ENCODE results near the gene DHRS1. TPM values are rescaled to one million over a fixed set of nuclear protein-coding genes. Genes with fewer than 3 reads are reported as not detected.

Gene DHRS1
- polyA plus RNA-seq (ENCODE audit: insufficient read length) = 15.0 TPM

DNA sequence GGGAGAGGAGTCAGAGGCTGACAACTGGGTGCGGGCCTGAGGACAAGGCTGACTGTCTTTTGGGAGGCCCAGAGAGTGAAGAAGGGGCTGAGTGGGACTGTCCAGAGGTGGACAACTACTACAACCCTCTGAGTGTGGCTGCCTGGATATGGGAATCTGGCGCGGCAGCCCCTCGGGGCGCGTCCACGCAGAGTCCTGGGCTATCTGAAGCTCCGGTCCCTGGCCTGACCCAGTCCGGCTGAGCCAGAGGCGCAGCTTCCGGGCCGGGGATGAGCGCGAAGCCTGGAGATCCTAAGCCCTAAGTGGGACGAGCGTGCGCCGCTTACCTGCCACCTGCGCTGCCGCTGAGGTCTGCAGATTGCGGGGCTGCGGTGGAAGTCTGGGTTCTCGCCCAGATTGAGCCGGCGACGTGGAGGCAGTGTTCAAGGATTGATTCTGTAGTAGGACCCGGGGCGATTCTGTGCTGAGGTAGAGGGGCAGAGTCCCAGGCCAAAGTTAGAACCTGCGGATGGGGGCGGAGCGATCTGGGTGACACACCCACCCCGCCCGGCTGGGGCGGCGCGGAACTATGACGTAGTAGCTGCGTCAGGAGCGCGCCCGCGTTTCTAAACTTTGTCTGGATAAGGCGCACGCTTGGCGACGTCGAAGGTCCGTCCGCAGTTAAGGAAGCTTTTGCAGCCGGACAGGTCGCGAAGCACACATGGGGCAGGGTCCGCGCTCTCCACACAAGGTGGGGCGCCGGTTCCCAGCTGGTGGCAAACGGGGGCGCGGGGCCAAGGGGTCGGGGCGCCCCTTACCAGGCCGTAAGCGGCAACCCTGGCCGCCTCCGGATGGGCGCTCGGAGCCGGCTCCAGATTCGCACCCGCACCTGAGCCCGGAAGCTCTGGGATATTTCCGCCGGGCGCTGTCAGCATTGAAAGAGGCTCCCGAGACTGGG is at the start of gene DHRS1, which contains the start of gene NOP9:
DHRS1 (minus strand) TSS at position 526 of the 937 bp plus-strand sequence. CDS start 674 bp downstream, outside the sequence.
NOP9 (plus strand) TSS at position 596 of the 937 bp plus-strand sequence; CDS start at position 701, 105 bp downstream.
- peak; percentile 69 for DNase-seq (ENCODE audit: low read depth)

DNA sequence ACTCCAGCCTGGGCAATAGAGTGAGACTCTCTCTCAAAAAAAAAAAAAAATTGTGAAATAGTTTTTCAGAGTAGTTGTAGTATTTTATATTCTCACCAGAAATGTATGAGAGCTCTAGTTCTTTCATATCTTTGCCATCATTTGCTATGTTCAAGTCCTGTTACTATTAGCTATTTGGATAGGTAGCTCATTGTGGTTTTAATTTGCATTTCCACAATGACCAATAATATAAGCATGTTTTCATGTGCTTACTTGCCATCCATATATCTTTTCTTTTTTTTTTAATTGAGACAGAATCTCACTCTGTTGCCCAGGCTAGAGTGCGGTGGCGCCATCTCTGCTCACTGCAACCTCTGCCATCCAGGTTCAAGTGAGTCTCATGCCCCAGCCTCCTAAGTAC is 48.6 kb upstream of the DHRS1 start:
- DNase-seq (ENCODE audit: low read depth) = no peak

DNA sequence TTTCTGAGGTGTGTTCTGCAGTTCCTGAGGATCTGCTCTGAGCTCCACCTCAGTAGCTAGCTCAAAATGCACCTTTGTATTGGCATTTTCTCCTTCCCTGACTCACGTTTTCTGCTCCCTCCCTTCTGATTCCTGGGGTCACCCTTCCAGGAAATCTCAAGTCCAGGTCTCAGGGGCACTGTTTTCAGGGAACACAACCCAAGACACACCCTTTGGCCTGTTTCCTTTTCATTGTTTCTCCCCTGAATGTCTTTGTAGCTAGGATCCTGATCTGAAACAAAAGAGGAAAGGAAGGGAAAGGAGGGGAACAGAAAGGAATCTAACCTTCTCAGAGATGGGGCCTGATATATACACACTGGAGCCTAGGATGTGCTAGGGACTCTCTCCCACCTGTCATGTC is 47.6 kb upstream of the DHRS1 start:
- no peak for DNase-seq (ENCODE audit: low read depth)

DNA sequence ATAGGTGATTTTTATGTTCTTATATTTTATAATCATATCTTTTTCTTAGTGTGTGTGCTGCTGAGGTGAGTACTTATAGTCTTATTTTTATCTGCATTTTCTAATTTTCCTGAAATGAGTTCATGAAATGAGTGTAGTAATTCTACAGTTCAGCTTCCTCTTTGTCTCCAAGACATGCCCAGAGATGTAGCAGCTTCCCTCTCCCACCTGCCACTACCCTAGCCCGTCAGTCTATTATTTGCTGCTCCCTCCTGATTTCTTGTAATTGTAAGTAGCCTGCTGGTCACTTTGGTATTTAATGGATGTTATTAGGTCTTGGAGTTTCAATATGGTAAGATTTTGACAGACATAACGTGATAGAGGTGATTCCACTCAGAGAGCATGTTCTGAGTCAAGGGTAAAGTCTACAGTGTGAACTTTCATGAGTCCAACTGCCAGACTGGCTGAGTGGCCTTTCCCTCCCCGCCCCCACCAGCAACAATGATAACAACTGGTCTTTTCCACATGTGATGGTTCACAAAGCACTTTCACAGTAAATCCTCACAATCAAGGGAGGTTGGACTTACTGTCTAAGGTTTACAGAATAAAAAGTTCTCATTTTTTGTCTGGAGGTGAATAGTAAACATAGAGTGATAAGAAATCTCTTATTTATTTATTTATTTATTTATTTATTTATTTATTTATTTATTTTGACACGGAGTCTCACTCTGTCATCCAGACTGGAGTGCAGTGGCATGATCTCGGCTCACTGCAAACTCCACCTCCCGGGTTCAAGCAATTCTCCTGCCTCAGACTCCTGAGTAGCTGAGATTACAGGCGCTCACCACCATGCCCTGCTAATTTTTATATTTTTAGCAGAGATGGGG is 44.4 kb upstream of the DHRS1 start:
- DNase-seq (ENCODE audit: low read depth) = no peak

DNA sequence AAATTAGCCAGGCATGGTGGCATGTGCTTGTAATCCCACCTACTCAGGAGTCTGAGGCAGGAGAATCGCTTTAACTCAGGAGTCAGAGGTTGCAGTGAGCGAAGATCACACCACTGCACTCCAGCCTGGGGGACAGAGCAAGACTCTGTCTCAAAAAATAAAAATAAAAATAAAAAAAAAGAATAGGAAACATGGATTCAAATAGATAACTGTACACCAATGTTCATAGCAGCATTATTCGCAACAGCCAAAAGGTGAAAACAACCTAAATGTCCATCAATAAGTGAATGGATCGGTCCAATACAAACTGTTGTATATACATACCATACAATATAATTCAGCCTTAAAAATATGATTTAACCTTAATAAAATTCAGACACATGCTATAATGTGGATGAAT is 43.3 kb upstream of the DHRS1 start:
- DNase-seq (ENCODE audit: low read depth) = no peak

DNA sequence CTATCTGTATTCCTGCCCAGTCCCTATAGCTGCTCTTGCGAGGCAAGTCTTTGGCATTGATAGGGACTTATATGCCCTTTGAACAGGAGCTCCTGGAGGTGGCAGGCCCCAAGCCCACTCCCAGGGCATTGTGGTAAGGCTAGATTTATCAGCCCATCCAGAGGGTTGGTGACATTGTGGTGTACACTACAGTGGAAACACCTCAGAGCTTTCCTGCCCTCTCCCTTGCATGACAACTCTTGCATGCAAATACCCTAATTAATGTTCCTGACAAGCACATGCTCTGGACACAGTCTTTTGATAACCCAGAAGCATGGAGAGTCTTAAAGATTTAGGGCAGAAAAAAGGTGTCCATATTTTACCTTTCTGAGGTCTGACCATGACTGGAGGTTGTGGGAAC is 41.0 kb upstream of the DHRS1 start:
- DNase-seq (ENCODE audit: low read depth) = no peak

DNA sequence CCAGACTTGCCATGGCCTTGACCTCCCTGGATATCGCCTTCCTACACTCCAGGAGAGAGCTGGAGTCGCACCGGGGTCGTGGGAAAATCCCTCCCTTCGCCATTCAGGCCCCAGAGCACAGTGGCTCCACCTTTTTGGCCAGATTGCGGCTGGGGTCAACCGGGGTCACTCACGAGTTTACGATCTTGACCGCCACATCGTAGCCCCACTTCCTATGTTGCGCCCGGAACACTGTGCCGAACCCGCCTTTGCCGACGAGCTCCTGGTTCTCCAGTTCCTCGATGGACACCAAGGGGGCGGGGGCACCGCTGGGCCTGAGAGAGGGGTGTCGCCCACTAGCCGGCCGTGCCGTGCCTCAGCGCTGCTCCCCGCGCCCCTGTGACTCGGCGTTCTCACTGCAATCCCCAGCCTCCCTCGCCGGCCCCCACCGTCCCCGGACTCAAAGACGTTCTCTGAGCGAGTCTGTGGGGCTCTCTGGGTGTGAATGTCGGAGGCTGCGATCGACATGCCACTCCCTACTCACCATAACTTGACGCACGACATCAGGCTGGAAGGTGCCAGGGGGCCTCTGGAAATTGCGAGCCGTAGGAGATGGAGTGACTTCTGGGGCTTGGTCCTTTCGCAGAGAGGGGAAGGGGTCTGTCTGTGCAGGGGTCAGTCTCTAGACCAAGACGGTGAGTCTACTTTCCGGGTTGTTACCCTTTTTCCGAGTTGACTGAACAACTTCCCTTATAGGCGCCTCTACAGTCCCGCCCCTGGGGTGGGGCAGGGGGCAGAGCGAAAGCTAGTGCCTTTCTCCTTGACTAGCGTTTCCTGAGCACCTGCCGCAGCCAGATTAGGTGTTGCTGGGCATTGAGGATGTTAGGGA is 39.9 kb upstream of the DHRS1 start, which contains the start of gene RIPK3:
RIPK3 (minus strand) TSS at position 708 of the 868 bp plus-strand sequence; CDS start at position 543, 165 bp downstream.
- DNase-seq (ENCODE audit: low read depth) = no peak

DNA sequence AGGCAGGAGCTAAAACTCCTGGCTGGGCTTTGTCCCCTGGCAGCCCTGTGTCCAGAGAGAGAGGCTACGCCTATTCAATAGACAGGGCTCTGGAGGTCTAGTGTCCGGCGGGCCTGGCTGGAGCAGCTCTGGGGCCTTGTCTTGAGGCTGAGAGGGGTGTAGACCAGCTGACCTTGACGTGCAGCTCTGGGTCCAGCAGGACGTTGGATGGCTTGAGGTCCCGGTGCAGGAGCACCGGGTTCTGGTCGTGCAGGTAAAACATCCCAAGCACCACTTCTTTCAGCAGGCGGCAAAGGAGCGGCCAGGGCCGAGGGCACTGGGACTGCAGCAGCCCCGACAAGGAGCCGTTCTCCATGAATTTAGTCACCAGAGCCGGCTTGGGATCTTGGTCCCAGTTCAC is 39.3 kb upstream of the DHRS1 start:
- no peak for DNase-seq (ENCODE audit: low read depth)

DNA sequence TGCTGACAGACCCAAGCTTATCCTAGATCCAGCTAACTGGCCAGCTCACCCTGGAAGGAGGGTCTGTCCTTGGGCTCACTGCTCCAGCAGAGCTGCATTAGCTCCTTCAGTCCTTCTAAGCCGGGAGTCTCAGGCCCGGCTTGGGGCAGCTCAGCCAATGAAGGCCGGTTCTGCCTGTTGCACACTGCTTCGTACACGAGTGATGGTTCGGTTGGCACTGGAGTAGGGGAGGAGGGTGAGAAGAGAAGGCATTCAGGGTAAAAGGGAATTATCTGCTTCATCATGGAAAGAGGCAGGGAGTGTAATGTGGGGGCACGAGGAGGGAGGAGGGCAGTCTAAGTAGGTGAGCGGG is 38.2 kb upstream of the DHRS1 start:
- no peak for DNase-seq (ENCODE audit: low read depth)

DNA sequence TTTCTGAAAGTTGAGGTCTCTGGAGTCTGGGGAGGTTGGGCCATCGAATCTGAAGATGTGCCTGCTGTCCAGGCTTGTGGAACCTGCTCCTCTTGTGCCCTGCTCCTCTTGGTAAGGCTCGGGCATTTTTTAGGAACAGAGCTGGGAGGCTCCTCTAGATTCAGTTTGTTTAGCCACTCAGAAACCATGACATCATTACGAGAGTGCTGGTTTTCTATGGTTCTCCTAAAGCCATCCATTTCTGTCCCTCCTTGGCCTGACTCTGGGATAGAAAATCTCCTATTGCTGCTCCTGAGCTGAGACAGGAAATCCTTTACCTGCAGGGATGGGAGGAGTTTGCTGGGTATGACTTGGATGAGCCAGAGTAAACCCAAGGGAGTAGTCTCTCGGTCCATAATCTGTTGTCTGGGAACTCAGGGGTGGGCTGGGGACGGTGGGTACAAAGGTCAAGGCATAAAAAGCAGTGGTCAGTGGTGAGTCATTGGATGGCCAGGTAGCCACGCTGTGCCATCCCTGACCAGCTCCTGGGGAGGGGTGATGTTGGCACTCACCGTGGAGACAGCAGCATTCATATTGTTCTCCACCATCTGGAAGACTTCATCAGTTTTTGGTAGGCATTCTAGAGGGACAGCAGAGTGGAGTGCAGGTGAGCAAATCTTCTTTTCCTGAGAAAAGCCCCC is 37.7 kb upstream of the DHRS1 start:
- no peak for DNase-seq (ENCODE audit: low read depth)

DNA sequence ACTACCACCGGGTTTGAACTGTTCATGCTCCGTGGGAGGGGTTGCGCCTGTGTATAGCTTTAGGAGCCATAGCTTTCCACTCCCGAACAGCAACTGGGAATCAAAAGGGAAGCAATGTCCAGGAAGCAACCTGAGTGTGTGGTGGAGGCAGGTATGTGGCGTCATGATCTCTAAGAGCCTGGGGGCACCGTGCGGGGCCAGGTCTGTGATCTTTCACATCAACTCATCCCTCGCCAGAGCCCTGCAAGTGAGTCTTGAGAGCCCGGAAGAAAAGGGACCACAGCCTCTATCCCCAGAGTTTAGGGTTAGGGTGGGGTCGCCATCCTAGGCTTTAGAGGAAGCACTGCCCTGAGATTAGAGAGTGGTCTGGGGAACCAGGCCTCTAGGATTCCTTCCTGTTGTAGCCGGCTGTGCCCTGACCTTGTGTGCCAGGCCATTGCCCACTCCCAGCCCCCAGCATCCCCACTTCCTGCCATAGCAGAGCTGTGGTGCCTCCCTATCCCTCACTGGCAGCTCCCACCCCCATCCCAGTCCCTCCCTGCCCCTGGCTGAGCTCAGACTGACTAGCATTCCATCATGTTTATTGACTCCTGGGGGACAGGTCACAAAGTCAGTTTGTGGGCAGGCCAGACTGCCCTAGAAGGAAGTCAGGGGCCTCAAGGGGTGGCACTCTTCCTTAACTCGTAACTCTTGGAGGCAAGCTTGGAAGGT is 36.0 kb upstream of the DHRS1 start:
- no peak for DNase-seq (ENCODE audit: low read depth)

DNA sequence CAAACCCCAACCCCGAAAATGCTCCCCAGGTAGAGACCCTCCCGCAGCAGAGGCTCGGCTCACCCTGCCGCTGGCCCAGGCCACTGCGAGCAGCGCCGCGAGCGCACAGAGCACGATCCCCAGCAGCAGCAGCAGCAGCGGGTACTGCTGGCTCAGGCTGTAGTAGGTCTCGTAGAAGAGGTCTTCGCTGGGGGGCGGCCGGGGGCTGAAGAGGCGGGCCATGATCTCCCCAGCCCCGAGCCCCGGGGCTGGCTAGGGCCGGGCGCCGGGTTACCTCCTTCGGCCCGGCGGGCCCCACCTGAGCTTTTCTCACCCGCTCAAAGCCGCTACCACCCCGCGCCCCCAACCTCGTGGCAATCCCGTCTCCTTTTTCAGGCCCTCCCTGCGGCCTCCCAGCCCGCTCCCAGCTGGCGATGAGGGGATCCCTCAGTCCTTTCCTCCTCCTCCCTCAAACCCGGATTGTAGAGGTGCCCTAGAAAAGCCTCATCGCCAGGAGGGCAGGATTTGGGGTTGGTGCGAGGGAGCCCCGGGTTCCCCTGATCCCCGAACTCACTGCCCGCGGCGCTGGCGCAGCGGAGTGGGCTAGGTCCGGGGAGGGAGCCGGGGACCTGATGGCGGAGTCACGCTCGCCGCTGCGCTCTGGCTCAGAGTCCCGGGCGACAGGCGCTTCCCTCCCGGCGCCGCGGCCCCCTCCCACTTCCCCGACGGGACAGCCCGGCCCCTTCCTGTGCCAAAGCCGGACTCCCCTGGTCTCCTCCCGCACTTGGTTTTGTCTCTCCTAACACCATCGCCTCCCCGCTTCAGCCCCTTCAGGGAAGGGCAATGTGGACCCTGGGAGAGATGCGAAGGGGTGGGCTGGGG is 35.1 kb upstream of the DHRS1 start, which contains the start of gene ADCY4:
ADCY4 (minus strand) TSS at position 641 of the 861 bp plus-strand sequence; CDS start at position 222, 419 bp downstream.
- no peak for DNase-seq (ENCODE audit: low read depth)

DNA sequence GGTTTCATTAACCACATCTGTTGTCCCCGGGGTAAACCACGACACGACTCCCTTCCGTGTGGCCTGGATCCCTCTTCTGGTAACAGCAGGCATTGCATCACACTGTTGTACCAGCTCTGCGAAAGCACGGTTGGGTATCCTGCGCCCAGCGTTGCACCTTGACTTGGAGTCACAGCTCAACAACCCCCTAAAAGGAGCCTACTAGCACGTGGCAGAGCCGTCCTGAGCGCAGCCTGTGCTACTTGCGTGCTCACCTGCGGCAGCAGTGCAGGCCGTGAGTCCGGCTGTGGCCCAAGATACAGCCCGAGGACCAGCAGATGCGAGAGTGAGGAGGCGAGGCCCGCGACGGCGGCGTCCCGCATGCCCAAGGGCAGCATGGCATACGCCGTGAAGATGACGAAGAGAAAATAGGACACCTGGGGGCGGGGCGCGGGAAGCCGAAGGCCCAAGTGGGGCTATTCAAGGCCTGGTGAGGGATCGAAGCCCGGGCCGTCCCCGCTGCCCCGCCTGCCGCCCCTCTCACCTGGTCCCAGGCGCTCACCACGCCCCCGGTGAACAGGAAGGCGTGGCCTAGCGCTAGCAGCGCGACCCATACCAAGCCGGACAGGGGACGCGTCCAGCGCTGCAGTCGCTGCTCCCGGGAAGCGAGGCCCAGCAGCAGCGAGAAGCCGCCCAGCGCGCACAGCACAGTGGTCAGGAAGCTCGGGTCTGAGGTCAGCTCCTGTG is 32.9 kb upstream of the DHRS1 start:
- no peak for DNase-seq (ENCODE audit: low read depth)

DNA sequence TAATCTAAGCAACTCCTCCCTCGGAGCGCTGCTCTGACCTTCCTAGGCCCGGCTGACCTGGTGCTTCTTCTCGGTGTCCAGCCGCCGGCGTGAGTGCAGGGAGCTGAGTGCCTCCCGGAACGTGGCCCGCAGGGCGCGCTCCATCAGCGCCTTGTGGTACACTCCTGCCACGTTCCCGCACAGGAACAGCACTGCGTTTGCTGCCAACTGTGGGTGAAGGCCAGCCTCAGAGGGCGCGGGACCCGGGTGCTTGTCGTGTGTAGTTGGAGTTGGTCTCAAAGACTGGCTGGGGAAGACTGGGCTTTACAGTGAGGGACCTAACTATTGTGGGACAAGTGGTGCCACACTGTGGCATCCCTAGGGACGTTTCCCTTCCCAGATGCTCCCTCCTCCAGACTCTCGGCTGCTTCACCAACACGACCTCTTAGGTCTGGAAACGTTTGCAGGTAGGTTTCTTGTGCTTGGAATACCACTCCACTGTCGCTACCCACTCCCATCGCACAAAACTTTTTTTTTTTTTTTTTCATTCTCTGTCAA is 32.2 kb upstream of the DHRS1 start:
- DNase-seq (ENCODE audit: low read depth) = no peak

DNA sequence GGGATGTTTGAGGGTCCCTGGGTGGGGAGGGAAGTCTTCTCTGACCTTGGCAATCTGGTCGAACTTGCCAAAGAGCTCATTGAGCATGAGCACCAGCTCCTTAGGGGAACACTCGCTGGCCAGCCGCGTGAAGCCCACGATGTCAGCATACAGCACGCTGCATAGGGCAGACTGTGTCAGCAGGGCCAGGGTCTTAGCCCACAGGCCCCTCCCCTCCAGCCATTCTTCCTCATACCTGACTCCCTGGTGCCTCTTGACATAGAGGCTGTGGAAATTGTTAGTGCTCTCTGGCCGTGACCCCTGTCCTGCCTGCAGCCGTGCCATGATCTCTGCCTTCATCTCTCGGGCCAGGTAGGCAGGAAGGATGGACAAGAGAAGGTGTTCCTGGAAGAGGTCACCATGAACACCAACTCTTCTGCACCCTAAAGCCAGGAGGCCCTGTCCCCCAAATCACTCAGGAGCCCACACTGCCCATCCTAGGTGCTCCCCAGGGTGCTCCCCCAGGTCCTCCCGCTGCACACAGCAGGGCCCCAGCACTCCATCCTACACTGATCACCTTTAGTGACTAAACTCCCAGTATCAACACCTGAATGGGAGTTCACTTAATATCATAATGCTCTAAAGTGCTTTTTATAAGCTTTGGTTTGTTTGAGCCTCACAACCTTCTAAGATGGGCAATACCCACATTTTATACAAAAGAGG is 31.5 kb upstream of the DHRS1 start:
- DNase-seq (ENCODE audit: low read depth) = no peak

DNA sequence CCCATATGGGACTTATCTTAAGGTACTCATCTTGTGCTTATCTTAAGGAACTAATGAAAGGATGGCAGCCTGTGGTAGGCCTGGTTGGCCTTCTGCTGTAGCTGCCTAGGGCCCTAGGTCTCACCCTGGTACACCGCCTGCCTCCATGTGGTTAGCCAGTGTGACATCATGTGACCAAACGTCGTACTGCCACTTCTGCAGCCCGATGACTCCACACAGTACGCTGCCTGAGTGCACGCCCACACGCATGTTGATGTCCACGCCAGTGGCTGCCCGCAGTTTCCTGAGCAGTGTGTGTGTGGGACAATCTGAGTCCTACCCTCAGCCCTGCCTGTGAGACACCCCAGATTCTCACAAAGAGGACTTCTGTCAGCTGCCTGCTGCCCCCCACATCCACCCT is 30.2 kb upstream of the DHRS1 start:
- DNase-seq (ENCODE audit: low read depth) = no peak

DNA sequence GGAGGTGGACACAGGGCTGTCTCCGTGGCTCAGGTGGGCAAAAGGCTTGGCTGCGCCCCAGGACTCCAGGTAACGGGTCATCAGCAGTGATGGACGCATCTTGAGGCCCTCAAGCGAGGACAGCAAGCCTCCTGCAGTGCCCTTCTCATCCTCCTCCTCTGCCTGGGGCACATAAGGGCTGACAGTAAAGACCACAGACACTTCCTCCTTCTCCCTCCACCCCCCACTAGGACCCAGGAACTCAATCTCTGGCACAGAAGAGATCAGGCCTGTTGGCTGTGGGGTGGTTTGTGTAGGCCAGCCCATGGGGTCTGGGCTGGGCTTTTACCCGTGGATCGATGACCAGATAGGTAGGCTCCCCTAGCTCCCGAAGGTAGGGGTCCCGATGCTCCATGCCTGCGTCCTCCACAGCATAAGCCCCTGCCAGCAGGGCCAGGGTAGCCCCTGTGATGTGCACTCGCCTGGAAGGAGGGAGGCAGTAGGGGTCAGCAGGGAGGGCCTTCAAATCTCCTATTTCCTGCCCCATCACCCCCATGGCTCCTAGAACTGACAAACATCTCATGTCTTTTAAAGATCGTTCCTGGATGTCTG is 29.6 kb upstream of the DHRS1 start:
- no peak for DNase-seq (ENCODE audit: low read depth)
